Right lobe of liver (tissue), 4 donors: Measurements from ENCODE around the gene SNX19.

Experiments
- POLR2A ChIP-seq: fragments of 450-650 bp; IDR thresholded peaks from one replicate; pipeline ENCODE4 v1.6.1; 2017; ENCODE audit warnings: antibody characterized with exemption, mild to moderate bottlenecking
- TF ChIP-seq, protein P1 (sequence below), 4 donors: fragments of 200-600 bp in 3 of 4; fragments of 450-650 bp in 1 of 4; IDR thresholded peaks; one replicate each; pipeline versions ENCODE4 v1.5.1 to v1.8.0; 2016 to 2022; ENCODE audit warnings: antibody characterized with exemption in 4 of 4, mild to moderate bottlenecking in 2 of 4
- donor health status: DM: no; HTN: no; CAD: no.
- donor health status: DM: no; HTN: no; CAD: no.
- donor health status: DM: no; HTN: yes; CAD: no.

DNA sequence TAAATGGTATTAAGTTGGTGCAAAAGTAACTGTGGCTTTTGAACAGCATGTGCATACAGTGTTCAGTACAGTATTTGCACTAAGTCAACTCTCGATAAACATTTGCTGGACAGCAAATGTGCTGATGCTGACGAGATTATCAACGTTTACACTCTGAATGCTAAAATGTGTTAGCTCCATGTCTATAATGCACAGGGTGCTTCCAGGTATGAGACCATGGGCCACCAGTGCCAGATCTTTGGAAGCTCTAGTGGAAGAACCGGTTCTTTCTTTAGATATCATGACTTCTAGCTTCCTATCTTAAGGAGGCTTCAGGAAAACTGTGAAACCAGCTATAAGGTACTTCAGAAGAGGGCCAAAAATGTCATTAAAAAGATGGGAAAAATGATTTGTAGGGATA lies 17.2 kb downstream of the SNX19 start:
- TF ChIP-seq, protein P1, sequence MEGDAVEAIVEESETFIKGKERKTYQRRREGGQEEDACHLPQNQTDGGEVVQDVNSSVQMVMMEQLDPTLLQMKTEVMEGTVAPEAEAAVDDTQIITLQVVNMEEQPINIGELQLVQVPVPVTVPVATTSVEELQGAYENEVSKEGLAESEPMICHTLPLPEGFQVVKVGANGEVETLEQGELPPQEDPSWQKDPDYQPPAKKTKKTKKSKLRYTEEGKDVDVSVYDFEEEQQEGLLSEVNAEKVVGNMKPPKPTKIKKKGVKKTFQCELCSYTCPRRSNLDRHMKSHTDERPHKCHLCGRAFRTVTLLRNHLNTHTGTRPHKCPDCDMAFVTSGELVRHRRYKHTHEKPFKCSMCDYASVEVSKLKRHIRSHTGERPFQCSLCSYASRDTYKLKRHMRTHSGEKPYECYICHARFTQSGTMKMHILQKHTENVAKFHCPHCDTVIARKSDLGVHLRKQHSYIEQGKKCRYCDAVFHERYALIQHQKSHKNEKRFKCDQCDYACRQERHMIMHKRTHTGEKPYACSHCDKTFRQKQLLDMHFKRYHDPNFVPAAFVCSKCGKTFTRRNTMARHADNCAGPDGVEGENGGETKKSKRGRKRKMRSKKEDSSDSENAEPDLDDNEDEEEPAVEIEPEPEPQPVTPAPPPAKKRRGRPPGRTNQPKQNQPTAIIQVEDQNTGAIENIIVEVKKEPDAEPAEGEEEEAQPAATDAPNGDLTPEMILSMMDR (IDR thresholded peaks at IDR 0.05), result no peak
- no peak for TF ChIP-seq POLR2A
